ENCODE results near the gene RRP36.

The RRP36 gene

DNA sequence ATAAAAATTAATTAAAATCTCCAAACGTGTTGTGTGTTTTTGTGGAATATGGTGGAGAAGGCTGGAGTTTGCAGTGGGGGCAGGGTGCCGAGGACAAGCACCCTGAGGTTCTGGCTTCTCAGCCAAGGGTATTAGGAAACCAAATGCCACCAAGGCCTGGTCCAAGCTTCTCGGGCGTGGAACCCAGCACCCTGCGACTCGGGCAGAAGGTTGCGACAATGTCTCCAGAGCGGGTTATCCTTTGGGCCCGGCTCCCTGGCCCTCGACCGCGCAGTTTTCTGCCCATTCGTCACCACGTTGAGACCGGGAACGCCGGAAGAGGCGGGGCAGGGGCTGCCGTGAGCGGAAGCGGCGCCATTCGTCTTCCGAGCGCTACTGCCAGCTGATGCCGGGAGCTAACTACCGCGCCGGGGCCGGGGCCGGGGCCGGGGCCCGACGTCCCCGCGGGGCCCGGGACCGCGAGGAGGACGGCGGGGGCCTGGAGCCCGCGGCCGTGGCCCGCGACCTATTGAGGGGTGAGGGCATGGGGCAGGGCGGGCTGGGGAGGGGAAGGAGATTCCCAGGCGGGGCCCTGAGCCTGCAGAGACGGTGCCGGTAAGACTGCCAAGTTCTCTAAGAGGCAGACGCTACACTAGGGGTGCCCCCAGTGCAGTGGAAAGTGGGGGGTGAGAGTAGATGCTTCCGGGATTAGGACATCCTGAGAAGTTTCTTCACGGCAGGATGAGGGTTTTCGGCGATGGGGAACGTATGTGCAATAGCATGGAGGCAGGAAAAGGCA is at the start of gene RRP36 (continued):
- no peak for TF ChIP-seq ZNF202 (tag by site-specific recombination; IDR thresholded peaks at IDR 0.05; ENCODE audit: borderline replicate concordance)
- no peak for TF ChIP-seq KLF1 (tag by site-specific recombination; IDR thresholded peaks at IDR 0.05)
- no peak for TF ChIP-seq ZNF121 (tag by site-specific recombination; IDR thresholded peaks at IDR 0.05)
- TF ChIP-seq ZNF341 (tag by site-specific recombination; IDR thresholded peaks at IDR 0.05; ENCODE audit: low read depth): 0 out of 2 replicates have a peak, but pooled peaks have one; percentile 14
- TF ChIP-seq ZBTB26 (tag by site-specific recombination; optimal IDR thresholded peaks at IDR 0.05): peak; percentile 52
- peak; percentile 66 for TF ChIP-seq ZEB2 (tag by site-specific recombination; IDR thresholded peaks at IDR 0.05)
- peak; percentile 93 for TF ChIP-seq ZNF335 (tag by site-specific recombination; conservative IDR thresholded peaks at IDR 0.05)
- no peak for TF ChIP-seq ZNF148 (tag by site-specific recombination; IDR thresholded peaks at IDR 0.05; ENCODE audit: borderline replicate concordance)
- peak; percentile 91 for TF ChIP-seq GLIS2 (tag by site-specific recombination; IDR thresholded peaks at IDR 0.05)
- TF ChIP-seq ZNF76 (tag by site-specific recombination; IDR thresholded peaks at IDR 0.05; ENCODE audit: borderline replicate concordance, low read depth): peak; percentile 45; the same call in 1 of the 2 replicates
- peak; percentile 46; the same call in 1 of the 2 replicates for TF ChIP-seq KLF10 (tag by site-specific recombination; IDR thresholded peaks at IDR 0.05)
- no peak for TF ChIP-seq SCRT1 (tag by site-specific recombination; IDR thresholded peaks at IDR 0.05; ENCODE audit: borderline replicate concordance)
- no peak for TF ChIP-seq ZNF23 (tag by site-specific recombination; IDR thresholded peaks at IDR 0.05; ENCODE audit: borderline replicate concordance)
- TF ChIP-seq ZBTB21 (tag by site-specific recombination; IDR thresholded peaks at IDR 0.05): no peak
- TF ChIP-seq, protein P1, sequence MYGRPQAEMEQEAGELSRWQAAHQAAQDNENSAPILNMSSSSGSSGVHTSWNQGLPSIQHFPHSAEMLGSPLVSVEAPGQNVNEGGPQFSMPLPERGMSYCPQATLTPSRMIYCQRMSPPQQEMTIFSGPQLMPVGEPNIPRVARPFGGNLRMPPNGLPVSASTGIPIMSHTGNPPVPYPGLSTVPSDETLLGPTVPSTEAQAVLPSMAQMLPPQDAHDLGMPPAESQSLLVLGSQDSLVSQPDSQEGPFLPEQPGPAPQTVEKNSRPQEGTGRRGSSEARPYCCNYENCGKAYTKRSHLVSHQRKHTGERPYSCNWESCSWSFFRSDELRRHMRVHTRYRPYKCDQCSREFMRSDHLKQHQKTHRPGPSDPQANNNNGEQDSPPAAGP (tag by site-specific recombination; IDR thresholded peaks at IDR 0.05): 0 out of 2 replicates have a peak, but pooled peaks have one; percentile 17
- no peak for TF ChIP-seq ZNF585B (tag by site-specific recombination; IDR thresholded peaks at IDR 0.05)
- no peak for TF ChIP-seq ZNF768 (tag by site-specific recombination; IDR thresholded peaks at IDR 0.05)
- TF ChIP-seq, protein P2, sequence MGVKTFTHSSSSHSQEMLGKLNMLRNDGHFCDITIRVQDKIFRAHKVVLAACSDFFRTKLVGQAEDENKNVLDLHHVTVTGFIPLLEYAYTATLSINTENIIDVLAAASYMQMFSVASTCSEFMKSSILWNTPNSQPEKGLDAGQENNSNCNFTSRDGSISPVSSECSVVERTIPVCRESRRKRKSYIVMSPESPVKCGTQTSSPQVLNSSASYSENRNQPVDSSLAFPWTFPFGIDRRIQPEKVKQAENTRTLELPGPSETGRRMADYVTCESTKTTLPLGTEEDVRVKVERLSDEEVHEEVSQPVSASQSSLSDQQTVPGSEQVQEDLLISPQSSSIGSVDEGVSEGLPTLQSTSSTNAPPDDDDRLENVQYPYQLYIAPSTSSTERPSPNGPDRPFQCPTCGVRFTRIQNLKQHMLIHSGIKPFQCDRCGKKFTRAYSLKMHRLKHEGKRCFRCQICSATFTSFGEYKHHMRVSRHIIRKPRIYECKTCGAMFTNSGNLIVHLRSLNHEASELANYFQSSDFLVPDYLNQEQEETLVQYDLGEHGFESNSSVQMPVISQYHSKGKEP (tag by site-specific recombination; IDR thresholded peaks at IDR 0.05): no peak
- TF ChIP-seq, protein P3, sequence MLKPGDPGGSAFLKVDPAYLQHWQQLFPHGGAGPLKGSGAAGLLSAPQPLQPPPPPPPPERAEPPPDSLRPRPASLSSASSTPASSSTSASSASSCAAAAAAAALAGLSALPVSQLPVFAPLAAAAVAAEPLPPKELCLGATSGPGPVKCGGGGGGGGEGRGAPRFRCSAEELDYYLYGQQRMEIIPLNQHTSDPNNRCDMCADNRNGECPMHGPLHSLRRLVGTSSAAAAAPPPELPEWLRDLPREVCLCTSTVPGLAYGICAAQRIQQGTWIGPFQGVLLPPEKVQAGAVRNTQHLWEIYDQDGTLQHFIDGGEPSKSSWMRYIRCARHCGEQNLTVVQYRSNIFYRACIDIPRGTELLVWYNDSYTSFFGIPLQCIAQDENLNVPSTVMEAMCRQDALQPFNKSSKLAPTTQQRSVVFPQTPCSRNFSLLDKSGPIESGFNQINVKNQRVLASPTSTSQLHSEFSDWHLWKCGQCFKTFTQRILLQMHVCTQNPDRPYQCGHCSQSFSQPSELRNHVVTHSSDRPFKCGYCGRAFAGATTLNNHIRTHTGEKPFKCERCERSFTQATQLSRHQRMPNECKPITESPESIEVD (tag by site-specific recombination; IDR thresholded peaks at IDR 0.05): no peak
- TF ChIP-seq BCL11A (tag by site-specific recombination; IDR thresholded peaks at IDR 0.05; ENCODE audit: low read depth): no peak
- TF ChIP-seq ZBTB17 (tag by site-specific recombination; IDR thresholded peaks at IDR 0.05): no peak
- no peak for TF ChIP-seq ZNF830 (tag by site-specific recombination; IDR thresholded peaks at IDR 0.05; ENCODE audit: low read depth)
- peak; percentile 50 for TF ChIP-seq PRDM10 (tag by site-specific recombination; IDR thresholded peaks at IDR 0.05)
- TF ChIP-seq ZNF354C (tag by site-specific recombination; IDR thresholded peaks at IDR 0.05; ENCODE audit: borderline replicate concordance, low read depth): no peak
- no peak for TF ChIP-seq WT1 (tag by site-specific recombination; IDR thresholded peaks at IDR 0.05)
- TF ChIP-seq ZNF776 (tag by site-specific recombination; IDR thresholded peaks at IDR 0.05; ENCODE audit: borderline replicate concordance): no peak
- TF ChIP-seq ZNF792 (tag by site-specific recombination; IDR thresholded peaks at IDR 0.05): no peak
